Breast epithelium (tissue), 4 donors: ENCODE results near the gene DPP9. TPM values are rescaled to one million over a fixed set of nuclear protein-coding genes. Genes with fewer than 3 reads are reported as not detected.

Experiments
- DNase-seq, 2 donors: peaks; one replicate each; pipeline ENCODE4 v3.0.0-alpha.2; 2019; ENCODE audit warnings: low spot score in 2 of 2
- H3K27ac ChIP-seq, 2 donors: fragments of 200-600 bp; sonication (generic) in 1 of 2; one replicate each; pipeline ENCODE4 v1.5.1; 2016 to 2019; ENCODE audit warnings: mild to moderate bottlenecking in 1 of 2
- H3K27me3 ChIP-seq, 2 donors: fragments of 200-600 bp; sonication (generic) in 1 of 2; one replicate each; pipeline versions ENCODE4 v1.5.1 to v1.6.0; 2017 to 2019; ENCODE audit warnings: control low read depth in 1 of 2, mild to moderate bottlenecking in 1 of 2
- H3K36me3 ChIP-seq: fragments of 200-600 bp; one replicate; pipeline ENCODE4 v1.5.1; 2019
- H3K4me1 ChIP-seq, 2 donors: fragments of 200-600 bp; sonication (generic); one replicate each; pipeline ENCODE4 v1.5.1; 2016 to 2019; ENCODE audit warnings: control low read depth in 1 of 2
- H3K4me3 ChIP-seq, 3 donors: fragments of 200-600 bp; sonication (generic); 1 replicate in 2 of 3; 2 replicates in 1 of 3; pipeline ENCODE4 v1.5.1; 2016 to 2019; ENCODE audit warnings: mild to moderate bottlenecking in 3 of 3, moderate library complexity in 2 of 3
- H3K9me3 ChIP-seq, 2 donors: fragments of 200-600 bp; sonication (generic) in 1 of 2; one replicate each; pipeline ENCODE4 v1.5.1; 2016 to 2019; ENCODE audit warnings: control low read depth in 1 of 2
- POLR2A ChIP-seq: fragments of 450-650 bp; IDR thresholded peaks from one replicate; pipeline ENCODE4 v1.6.1; 2016; ENCODE audit warnings: antibody characterized with exemption, mild to moderate bottlenecking, moderate library complexity
- POLR2AphosphoS5 ChIP-seq, 3 donors: sonication (generic); formaldehyde crosslinking; IDR thresholded peaks; one replicate each; pipeline ENCODE4 v1.6.1; 2017; ENCODE audit warnings: antibody characterized with exemption in 3 of 3
- intact Hi-C: fragments of 100-400 bp; cut with DNase I; formaldehyde crosslinking; loops from one replicate; pipeline ENCODE4 v1.15.1; 2023; ENCODE audit warnings: low total_unique reads
- total RNA-seq, 3 donors: library from RNA; depleted of rRNA; stranded (reverse); fragments of >200 nt; gene quantifications; one replicate each; pipeline ENCODE4 v1.1.0, GENCODE V29; 2016
- TF ChIP-seq, protein P1 (sequence below), 3 donors: fragments of 450-650 bp; IDR thresholded peaks; one replicate each; pipeline ENCODE4 v1.5.1; 2016 to 2017; ENCODE audit warnings: antibody characterized with exemption in 3 of 3, mild to moderate bottlenecking in 3 of 3, moderate library complexity in 3 of 3

DPP9 gene
- 10 to 100 TPM; 33.6 to 74.1 (median 49.6) TPM for total RNA-seq

DNA sequence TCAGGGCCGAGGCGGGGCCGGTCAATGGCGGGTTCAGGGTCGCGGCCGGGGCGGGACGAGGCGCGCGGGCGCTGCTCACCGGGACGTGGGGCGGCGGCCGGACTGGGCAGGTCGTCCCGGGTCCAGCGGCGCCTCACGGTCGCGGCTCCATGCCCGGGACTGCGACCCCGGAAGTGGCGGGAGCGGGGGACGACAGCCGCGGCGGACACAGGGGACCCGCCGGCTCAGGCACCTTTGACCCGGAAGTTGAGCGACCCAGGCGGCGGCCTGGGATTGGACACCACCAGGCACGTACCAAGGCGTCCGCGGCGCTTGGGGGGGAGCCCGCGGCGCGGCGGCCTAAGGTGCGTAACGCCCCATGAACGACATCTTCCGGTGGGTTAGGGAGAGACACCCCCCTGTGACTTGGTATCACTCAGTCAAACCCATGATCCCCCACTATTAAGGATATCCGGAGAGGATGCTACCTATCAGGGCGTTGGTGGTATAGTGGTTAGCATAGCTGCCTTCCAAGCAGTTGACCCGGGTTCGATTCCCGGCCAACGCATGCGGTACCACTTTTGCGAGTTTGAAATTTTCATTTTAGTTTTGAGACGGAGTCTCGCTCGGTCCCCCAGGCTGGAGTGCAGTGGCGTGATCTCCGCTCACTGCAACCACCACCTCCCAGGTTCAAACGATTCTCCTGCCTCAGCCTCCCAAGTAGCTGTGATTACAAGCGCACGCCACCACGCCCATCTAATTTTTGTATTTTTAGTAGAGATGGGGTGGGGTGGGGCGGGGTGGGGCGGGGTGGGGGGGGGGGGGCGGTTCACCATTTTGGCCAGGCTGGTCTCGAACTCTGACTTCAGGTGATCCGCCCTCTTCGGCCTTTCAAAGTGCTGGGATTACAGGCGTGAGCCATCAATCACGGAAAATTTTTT lies at the start of gene DPP9:
DPP9 (minus strand) TSS at position 248 of the 920 bp plus-strand sequence. CDS start 3,936 bp downstream, outside the sequence.
- DNase-seq: peak; percentile 96 to 99
- H3K27ac ChIP-seq: peak within 1 kb of the TSS; percentile 95 to 96
- peak within 1 kb of the TSS; percentile 67 to 99 (median 92) for H3K4me3 ChIP-seq
- peaks cover 9 to 12% of the 10 kb centered on the region in 2 donors for H3K4me1 ChIP-seq
- no peaks in the 10 kb centered on the region for H3K9me3 ChIP-seq
- H3K27me3 ChIP-seq: no peaks in the 10 kb centered on the region
- H3K36me3 ChIP-seq: no peaks in the 10 kb centered on the region
- intact Hi-C loops: loop anchor here (1.0 kb wide), 1 partner anchor 27 kb away; no protein-coding TSS in a partner anchor
- TF ChIP-seq, protein P1, sequence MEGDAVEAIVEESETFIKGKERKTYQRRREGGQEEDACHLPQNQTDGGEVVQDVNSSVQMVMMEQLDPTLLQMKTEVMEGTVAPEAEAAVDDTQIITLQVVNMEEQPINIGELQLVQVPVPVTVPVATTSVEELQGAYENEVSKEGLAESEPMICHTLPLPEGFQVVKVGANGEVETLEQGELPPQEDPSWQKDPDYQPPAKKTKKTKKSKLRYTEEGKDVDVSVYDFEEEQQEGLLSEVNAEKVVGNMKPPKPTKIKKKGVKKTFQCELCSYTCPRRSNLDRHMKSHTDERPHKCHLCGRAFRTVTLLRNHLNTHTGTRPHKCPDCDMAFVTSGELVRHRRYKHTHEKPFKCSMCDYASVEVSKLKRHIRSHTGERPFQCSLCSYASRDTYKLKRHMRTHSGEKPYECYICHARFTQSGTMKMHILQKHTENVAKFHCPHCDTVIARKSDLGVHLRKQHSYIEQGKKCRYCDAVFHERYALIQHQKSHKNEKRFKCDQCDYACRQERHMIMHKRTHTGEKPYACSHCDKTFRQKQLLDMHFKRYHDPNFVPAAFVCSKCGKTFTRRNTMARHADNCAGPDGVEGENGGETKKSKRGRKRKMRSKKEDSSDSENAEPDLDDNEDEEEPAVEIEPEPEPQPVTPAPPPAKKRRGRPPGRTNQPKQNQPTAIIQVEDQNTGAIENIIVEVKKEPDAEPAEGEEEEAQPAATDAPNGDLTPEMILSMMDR (IDR thresholded peaks at IDR 0.05): peak; percentile 53 to 75 (median 67)
- peak; percentile 91 to 97 (median 92) for TF ChIP-seq POLR2AphosphoS5 (IDR thresholded peaks at IDR 0.05)
- no peak for TF ChIP-seq POLR2A

DNA sequence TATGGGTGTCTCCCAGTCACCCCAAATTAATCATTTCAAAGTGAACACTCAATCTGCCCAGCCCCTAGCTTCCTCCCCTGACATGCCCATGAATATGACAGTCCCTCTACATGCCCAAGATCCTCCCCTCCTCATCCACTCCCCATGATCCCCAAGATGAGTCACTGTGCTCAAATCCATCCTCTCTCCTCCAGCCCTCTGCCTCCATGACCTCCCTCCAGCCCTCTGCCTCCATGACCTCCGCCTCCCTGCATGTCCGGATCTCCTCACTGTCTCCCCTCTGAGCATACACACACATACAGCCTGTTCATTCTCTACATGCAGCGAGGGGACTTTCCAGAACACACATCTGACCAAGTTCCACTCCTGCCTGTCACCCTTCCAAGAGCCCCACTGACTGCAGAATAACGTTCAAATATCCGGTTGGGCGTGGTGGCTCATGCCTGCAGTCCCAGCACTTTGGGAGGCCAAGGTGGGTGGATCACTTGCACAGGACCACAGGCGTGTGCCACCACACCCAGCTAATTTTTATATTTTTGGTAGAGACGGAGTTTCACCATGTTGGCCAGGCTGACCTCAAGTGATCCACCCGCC lies 49.5 kb upstream of the DPP9 start:
- no peaks in the 10 kb centered on the region for H3K36me3 ChIP-seq
- H3K27me3 ChIP-seq: no peaks in the 10 kb centered on the region
- intact Hi-C loops: no loop called here
- no peak overlapping the region for H3K4me3 ChIP-seq
- TF ChIP-seq POLR2AphosphoS5 (IDR thresholded peaks at IDR 0.05): no peak
- TF ChIP-seq, protein P1 (IDR thresholded peaks at IDR 0.05): no peak
- no peak for TF ChIP-seq POLR2A
- no peak for DNase-seq
- no peaks in the 10 kb centered on the region for H3K9me3 ChIP-seq
- no peak overlapping the region for H3K27ac ChIP-seq
- H3K4me1 ChIP-seq: no peaks in the 10 kb centered on the region

DNA sequence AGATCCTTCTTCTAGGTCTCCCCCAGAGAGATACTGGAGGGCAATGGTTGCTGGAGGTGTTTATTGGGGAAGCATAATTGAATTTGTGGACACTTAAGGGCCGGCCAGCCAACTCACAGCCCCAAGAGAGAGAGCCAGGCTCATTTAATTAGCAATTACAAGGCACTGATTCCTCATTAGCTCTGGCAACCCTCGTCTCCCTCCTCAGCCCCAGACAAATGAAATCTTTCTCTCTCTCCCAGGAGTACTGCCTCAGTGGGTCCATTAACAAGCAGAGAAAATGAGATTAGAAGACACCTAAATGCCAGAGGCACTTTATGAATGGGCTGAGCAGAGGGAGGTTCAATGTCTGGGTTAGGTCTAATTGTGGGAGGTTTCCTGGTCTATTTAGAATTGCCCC lies 48.9 kb upstream of the DPP9 start:
- DNase-seq: no peak

DNA sequence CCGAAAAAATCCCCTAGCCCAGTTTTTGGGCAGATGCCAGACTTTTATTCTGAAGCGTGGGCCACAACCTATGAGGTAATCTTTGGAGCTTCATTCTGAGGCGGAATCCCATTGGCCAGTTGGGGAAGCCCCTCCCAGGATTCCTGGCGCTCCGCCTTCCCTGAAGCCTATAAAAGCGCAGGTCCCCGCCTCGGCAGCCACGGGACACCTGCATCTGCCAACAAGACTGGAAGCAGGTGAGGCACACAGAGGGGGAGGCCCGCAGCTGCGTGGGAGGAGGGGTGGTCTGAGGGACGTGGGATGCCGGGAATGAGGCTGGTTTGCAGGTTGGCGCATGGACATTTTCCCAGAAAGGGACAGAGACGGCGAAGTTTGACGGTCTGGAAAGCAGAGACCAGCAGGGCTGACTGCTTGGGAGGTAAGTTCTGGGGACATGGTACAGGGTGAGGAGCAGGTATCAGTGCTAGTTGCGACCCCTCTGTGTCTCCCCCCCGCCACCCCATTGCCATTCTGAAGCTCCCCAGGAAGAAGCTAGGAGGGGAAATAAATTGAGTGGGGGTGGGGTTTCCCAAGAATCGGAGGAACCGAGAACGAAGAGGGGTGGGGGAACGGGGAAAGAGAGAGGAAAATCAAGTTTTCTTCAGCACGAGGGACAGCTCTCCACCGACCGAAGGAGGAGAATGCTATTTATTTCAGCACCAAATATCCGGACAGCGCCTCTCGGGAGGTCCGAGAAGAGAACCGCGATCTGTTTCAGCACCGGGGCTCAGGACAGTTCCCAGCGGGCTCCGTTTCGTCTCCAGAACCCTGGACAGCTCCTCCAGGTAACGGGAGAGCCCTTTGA lies 45.5 kb upstream of the DPP9 start:
- peak; percentile 57 to 88 for DNase-seq

More for the DNA sequence above, 48.9 kb upstream of the DPP9 start:
- TF ChIP-seq POLR2A (no peak), POLR2AphosphoS5 (IDR thresholded peaks at IDR 0.05) (no peak)
- TF ChIP-seq, protein P1 (IDR thresholded peaks at IDR 0.05): no peak
- H3K36me3 ChIP-seq: no peaks in the 10 kb centered on the region
- intact Hi-C loops: no loop called here
- no peaks in the 10 kb centered on the region for H3K4me1 ChIP-seq
- H3K9me3 ChIP-seq: no peaks in the 10 kb centered on the region
- no peak overlapping the region for H3K27ac ChIP-seq
- H3K27me3 ChIP-seq: no peaks in the 10 kb centered on the region
- H3K4me3 ChIP-seq: no peak overlapping the region

More for the DNA sequence above, 45.5 kb upstream of the DPP9 start:
- Histone ChIP-seq H3K27ac (no peak overlapping the region), H3K4me1 (no peaks in the 10 kb centered on the region), H3K9me3 (no peaks in the 10 kb centered on the region), H3K36me3 (no peaks in the 10 kb centered on the region), H3K4me3 (no peak overlapping the region), H3K27me3 (no peaks in the 10 kb centered on the region)
- TF ChIP-seq, protein P1 (IDR thresholded peaks at IDR 0.05): no peak
- peak in 2 of 3 donors; percentile 86 to 95 for TF ChIP-seq POLR2AphosphoS5 (IDR thresholded peaks at IDR 0.05)
- no peak for TF ChIP-seq POLR2A
- intact Hi-C loops: no loop called here
